Body of pancreas (tissue), 4 donors: Measurements from ENCODE around the gene GNL2. TPM values are rescaled to one million over a fixed set of nuclear protein-coding genes. Genes with fewer than 3 reads are reported as not detected.

Experiments
- ATAC-seq: fragments of 150-250 bp; one replicate; pipeline ENCODE4 v1.9.1; 2016
- DNase-seq, 4 donors: peaks; one replicate each; pipeline ENCODE4 v3.0.0-alpha.2; 2019
- H3K27ac ChIP-seq, 4 donors: fragments of 200-600 bp; sonication (generic); 1 replicate in 3 of 4; 2 replicates in 1 of 4; pipeline versions ENCODE4 v1.5.1 to v1.6.1; 2016 to 2019; ENCODE audit warnings: mild to moderate bottlenecking in 1 of 4, mixed read lengths in 1 of 4, moderate library complexity in 1 of 4
- H3K27me3 ChIP-seq, 2 donors: fragments of 200-600 bp; sonication (generic); one replicate each; pipeline ENCODE4 v1.6.0; 2016; ENCODE audit warnings: mild to moderate bottlenecking in 1 of 2
- H3K36me3 ChIP-seq, 2 donors: fragments of 200-600 bp; sonication (generic); replicated peaks in 1 of 2; 2 replicates each; pipeline ENCODE4 v1.5.1; 2016; ENCODE audit warnings: low read depth in 2 of 2; ENCODE audit not compliant: insufficient read depth in 1 of 2
- H3K4me1 ChIP-seq: fragments of 200-600 bp; sonication (generic); one replicate; pipeline ENCODE4 v1.6.0; 2016
- H3K4me3 ChIP-seq, 2 donors: fragments of 200-600 bp; sonication (generic); 1 replicate in 1 of 2; 2 replicates in 1 of 2; pipeline ENCODE4 v1.5.1; 2016 to 2019
- H3K9me3 ChIP-seq, 3 donors: fragments of 200-600 bp; sonication (generic); 1 replicate in 2 of 3; 2 replicates in 1 of 3; pipeline ENCODE4 v1.5.1; 2016
- CTCF ChIP-seq, 7 experiments: fragments of 450-650 bp in 4 of 7; fragments of 200-600 bp in 3 of 7; sonication (generic) in 3 of 7; IDR thresholded peaks; one replicate each; pipeline ENCODE4 v1.5.1; 2016 to 2019; ENCODE audit warnings: antibody characterized with exemption in 7 of 7
- POLR2A ChIP-seq, 3 donors: fragments of 450-650 bp; IDR thresholded peaks; one replicate each; pipeline ENCODE4 v1.6.1; 2016; ENCODE audit warnings: antibody characterized with exemption in 3 of 3, mild to moderate bottlenecking in 2 of 3
- WGBS, 2 donors: methylation state at CpG; one replicate each; pipeline ENCODE4 v1.1.5; 2017; 5-methylcytosine and 5-hydroxymethylcytosine counted together
- intact Hi-C: fragments of 100-400 bp; cut with DNase I; formaldehyde crosslinking; loops from one replicate; pipeline ENCODE4 v1.15.1; 2023
- total RNA-seq, 2 donors: library from RNA; depleted of rRNA; stranded (reverse); fragments of >200 nt; gene quantifications; one replicate each; pipeline ENCODE4 v1.1.0, GENCODE V29; 2016

Gene GNL2
- total RNA-seq, 2 donors from 2014 or later = 22.8 to 33.0 TPM

GRCh38 chr1:37553927-37554808 lies 41.6 kb downstream of the GNL2 start, which contains the start of gene SNIP1:
SNIP1 (minus strand) TSS chr1:37554293; CDS start chr1:37554229, 64 bp downstream.
- peak; percentile 89 for ATAC-seq
- peak; percentile 93 to 96 (median 94) for DNase-seq
- Histone ChIP-seq H3K9me3 (no peaks in the 10 kb centered on the region), H3K27ac (peak within 1 kb of the TSS; percentile 80 to 89 (median 86)), H3K4me1 (peaks cover 38% of the 10 kb centered on the region), H3K4me3 (peak within 1 kb of the TSS; percentile 74 to 78), H3K27me3 (no peaks in the 10 kb centered on the region), H3K36me3 (no peaks in the 10 kb centered on the region)
- intact Hi-C loops = no loop called here
- TF ChIP-seq POLR2A (IDR thresholded peaks at IDR 0.05) (peak; percentile 61 to 90 (median 88)), CTCF (IDR thresholded peaks at IDR 0.05) (no peak)
- WGBS, 2 donors = 11 to 17% methylated on average over 40 to 54 of the region's 54 CpGs

- 1 to 2% methylated on average over 11 of the region's 11 CpGs for WGBS, 2 donors
- intact Hi-C loops = no loop called here
- no peaks in the 10 kb centered on the region for H3K27me3 ChIP-seq
- ATAC-seq (no peak), DNase-seq (no peak)
- no peak for TF ChIP-seq POLR2A (IDR thresholded peaks at IDR 0.05)
- no peak for TF ChIP-seq CTCF (IDR thresholded peaks at IDR 0.05)
- H3K9me3 ChIP-seq = no peaks in the 10 kb centered on the region
- peak overlapping the region; percentile 74 to 78 for H3K4me3 ChIP-seq
- peak overlapping the region; percentile 80 to 89 (median 86) for H3K27ac ChIP-seq
- H3K4me1 ChIP-seq = peaks cover 38% of the 10 kb centered on the region
- no peaks in the 10 kb centered on the region for H3K36me3 ChIP-seq
Measured at GRCh38 chr1:37553598-37553926, 42.2 kb downstream of the GNL2 start.

- no peaks in the 10 kb centered on the region for H3K9me3 ChIP-seq
- TF ChIP-seq POLR2A (IDR thresholded peaks at IDR 0.05) = no peak
- no peak for TF ChIP-seq CTCF (IDR thresholded peaks at IDR 0.05)
- 84 to 89% methylated on average over 6 of the region's 6 CpGs for WGBS, 2 donors
- H3K4me1 ChIP-seq = peaks cover 20% of the 10 kb centered on the region
- no peak for DNase-seq
- H3K27me3 ChIP-seq = no peaks in the 10 kb centered on the region
- ATAC-seq = no peak
- H3K4me3 ChIP-seq = no peak overlapping the region
- H3K27ac ChIP-seq = no peak overlapping the region
- intact Hi-C loops = no loop called here
- peaks cover 0 to 2% of the 10 kb centered on the region in 2 donors for H3K36me3 ChIP-seq
Measured at GRCh38 chr1:37549341-37549740, 46.4 kb downstream of the GNL2 start.

GRCh38 chr1:37545019-37545418 lies 50.7 kb downstream of the GNL2 start:
- no peak for ATAC-seq
- H3K9me3 ChIP-seq = no peaks in the 10 kb centered on the region
- no peak overlapping the region for H3K4me3 ChIP-seq
- DNase-seq = peak in 1 of 4 donors; percentile 3
- TF ChIP-seq CTCF (IDR thresholded peaks at IDR 0.05) = no peak
- no peak for TF ChIP-seq POLR2A (IDR thresholded peaks at IDR 0.05)
- 64 to 71% methylated on average over 5 of the region's 5 CpGs for WGBS, 2 donors
- H3K27ac ChIP-seq = no peak overlapping the region
- H3K4me1 ChIP-seq = no peaks in the 10 kb centered on the region
- intact Hi-C loops = no loop called here
- H3K36me3 ChIP-seq = peaks cover 0 to 5% of the 10 kb centered on the region in 2 donors
- no peaks in the 10 kb centered on the region for H3K27me3 ChIP-seq
